ENCODE data around the gene TLX3. TPM values are rescaled to one million over a fixed set of nuclear protein-coding genes. Genes with fewer than 3 reads are reported as not detected.

The TLX3 gene
- total RNA-seq, 1 experiment from 2014 or later = not detected

DNA sequence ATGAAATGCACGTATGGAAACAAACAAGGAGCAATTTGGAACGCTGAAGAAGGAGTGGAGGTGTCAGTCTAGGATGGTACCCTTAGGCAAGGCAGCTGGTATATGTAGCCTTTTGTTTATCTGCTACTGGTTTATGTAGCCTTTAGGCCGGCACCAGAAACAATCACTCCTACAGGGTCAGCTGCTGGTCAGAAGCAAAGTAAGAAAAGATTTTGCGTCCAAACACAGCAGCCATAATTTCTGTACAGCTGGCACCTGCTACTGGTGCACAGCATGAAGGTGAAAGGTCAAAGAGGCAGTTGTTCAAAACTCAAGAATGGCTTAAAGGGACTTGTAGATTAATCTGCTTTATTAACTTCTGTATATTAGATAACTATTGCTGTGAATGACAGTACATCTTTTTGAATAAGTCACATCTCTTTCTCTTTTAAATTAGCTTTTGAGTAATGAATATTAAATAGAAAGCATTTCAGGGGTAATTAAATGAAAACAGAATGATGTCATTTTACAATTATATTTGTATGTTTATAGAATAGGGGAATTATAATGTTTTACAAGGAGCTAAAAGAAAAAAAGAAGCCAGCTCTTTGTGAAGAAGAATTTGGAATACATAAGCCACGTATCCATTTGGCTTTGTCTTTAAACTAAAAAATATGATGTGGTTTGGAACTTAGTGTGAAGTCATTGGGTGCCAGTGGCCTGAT, 33.1 kb upstream of the TLX3 start:
- TF ChIP-seq FOXJ3 (CRISPR knock-in tag; IDR thresholded peaks at IDR 0.05; ENCODE audit: borderline replicate concordance) (no peak), ZNF423 (CRISPR knock-in tag; IDR thresholded peaks at IDR 0.05) (no peak), ZNF121 (CRISPR knock-in tag; IDR thresholded peaks at IDR 0.05) (no peak), ZNF317 (CRISPR knock-in tag; IDR thresholded peaks at IDR 0.05; ENCODE audit: borderline replicate concordance, low read depth) (no peak), FOXK1 (CRISPR knock-in tag; IDR thresholded peaks at IDR 0.05) (no peak), JUN (CRISPR knock-in tag; IDR thresholded peaks at IDR 0.05) (no peak), ETV6 (CRISPR knock-in tag; IDR thresholded peaks at IDR 0.05) (no peak), TP53 (CRISPR knock-in tag; IDR thresholded peaks at IDR 0.05) (no peak), TEAD1 (CRISPR knock-in tag; IDR thresholded peaks at IDR 0.05) (no peak), SMAD3 (CRISPR knock-in tag; IDR thresholded peaks at IDR 0.05; ENCODE audit: borderline replicate concordance) (no peak)
- TF ChIP-seq, protein P1, sequence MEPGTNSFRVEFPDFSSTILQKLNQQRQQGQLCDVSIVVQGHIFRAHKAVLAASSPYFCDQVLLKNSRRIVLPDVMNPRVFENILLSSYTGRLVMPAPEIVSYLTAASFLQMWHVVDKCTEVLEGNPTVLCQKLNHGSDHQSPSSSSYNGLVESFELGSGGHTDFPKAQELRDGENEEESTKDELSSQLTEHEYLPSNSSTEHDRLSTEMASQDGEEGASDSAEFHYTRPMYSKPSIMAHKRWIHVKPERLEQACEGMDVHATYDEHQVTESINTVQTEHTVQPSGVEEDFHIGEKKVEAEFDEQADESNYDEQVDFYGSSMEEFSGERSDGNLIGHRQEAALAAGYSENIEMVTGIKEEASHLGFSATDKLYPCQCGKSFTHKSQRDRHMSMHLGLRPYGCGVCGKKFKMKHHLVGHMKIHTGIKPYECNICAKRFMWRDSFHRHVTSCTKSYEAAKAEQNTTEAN (CRISPR knock-in tag; IDR thresholded peaks at IDR 0.05) = no peak
- TF ChIP-seq, protein P2, sequence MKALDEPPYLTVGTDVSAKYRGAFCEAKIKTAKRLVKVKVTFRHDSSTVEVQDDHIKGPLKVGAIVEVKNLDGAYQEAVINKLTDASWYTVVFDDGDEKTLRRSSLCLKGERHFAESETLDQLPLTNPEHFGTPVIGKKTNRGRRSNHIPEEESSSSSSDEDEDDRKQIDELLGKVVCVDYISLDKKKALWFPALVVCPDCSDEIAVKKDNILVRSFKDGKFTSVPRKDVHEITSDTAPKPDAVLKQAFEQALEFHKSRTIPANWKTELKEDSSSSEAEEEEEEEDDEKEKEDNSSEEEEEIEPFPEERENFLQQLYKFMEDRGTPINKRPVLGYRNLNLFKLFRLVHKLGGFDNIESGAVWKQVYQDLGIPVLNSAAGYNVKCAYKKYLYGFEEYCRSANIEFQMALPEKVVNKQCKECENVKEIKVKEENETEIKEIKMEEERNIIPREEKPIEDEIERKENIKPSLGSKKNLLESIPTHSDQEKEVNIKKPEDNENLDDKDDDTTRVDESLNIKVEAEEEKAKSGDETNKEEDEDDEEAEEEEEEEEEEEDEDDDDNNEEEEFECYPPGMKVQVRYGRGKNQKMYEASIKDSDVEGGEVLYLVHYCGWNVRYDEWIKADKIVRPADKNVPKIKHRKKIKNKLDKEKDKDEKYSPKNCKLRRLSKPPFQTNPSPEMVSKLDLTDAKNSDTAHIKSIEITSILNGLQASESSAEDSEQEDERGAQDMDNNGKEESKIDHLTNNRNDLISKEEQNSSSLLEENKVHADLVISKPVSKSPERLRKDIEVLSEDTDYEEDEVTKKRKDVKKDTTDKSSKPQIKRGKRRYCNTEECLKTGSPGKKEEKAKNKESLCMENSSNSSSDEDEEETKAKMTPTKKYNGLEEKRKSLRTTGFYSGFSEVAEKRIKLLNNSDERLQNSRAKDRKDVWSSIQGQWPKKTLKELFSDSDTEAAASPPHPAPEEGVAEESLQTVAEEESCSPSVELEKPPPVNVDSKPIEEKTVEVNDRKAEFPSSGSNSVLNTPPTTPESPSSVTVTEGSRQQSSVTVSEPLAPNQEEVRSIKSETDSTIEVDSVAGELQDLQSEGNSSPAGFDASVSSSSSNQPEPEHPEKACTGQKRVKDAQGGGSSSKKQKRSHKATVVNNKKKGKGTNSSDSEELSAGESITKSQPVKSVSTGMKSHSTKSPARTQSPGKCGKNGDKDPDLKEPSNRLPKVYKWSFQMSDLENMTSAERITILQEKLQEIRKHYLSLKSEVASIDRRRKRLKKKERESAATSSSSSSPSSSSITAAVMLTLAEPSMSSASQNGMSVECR (CRISPR knock-in tag; IDR thresholded peaks at IDR 0.05; ENCODE audit: borderline replicate concordance) = no peak
- TF ChIP-seq, protein P3, sequence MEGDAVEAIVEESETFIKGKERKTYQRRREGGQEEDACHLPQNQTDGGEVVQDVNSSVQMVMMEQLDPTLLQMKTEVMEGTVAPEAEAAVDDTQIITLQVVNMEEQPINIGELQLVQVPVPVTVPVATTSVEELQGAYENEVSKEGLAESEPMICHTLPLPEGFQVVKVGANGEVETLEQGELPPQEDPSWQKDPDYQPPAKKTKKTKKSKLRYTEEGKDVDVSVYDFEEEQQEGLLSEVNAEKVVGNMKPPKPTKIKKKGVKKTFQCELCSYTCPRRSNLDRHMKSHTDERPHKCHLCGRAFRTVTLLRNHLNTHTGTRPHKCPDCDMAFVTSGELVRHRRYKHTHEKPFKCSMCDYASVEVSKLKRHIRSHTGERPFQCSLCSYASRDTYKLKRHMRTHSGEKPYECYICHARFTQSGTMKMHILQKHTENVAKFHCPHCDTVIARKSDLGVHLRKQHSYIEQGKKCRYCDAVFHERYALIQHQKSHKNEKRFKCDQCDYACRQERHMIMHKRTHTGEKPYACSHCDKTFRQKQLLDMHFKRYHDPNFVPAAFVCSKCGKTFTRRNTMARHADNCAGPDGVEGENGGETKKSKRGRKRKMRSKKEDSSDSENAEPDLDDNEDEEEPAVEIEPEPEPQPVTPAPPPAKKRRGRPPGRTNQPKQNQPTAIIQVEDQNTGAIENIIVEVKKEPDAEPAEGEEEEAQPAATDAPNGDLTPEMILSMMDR (IDR thresholded peaks at IDR 0.05) = no peak
- TF ChIP-seq, protein P4, sequence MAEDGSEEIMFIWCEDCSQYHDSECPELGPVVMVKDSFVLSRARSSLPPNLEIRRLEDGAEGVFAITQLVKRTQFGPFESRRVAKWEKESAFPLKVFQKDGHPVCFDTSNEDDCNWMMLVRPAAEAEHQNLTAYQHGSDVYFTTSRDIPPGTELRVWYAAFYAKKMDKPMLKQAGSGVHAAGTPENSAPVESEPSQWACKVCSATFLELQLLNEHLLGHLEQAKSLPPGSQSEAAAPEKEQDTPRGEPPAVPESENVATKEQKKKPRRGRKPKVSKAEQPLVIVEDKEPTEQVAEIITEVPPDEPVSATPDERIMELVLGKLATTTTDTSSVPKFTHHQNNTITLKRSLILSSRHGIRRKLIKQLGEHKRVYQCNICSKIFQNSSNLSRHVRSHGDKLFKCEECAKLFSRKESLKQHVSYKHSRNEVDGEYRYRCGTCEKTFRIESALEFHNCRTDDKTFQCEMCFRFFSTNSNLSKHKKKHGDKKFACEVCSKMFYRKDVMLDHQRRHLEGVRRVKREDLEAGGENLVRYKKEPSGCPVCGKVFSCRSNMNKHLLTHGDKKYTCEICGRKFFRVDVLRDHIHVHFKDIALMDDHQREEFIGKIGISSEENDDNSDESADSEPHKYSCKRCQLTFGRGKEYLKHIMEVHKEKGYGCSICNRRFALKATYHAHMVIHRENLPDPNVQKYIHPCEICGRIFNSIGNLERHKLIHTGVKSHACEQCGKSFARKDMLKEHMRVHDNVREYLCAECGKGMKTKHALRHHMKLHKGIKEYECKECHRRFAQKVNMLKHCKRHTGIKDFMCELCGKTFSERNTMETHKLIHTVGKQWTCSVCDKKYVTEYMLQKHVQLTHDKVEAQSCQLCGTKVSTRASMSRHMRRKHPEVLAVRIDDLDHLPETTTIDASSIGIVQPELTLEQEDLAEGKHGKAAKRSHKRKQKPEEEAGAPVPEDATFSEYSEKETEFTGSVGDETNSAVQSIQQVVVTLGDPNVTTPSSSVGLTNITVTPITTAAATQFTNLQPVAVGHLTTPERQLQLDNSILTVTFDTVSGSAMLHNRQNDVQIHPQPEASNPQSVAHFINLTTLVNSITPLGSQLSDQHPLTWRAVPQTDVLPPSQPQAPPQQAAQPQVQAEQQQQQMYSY (CRISPR knock-in tag; IDR thresholded peaks at IDR 0.05) = no peak
- TF ChIP-seq, protein P5, sequence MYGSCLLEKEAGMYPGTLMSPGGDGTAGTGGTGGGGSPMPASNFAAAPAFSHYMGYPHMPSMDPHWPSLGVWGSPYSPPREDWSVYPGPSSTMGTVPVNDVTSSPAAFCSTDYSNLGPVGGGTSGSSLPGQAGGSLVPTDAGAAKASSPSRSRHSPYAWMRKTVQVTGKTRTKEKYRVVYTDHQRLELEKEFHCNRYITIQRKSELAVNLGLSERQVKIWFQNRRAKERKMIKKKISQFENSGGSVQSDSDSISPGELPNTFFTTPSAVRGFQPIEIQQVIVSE (CRISPR knock-in tag; IDR thresholded peaks at IDR 0.05; ENCODE audit: borderline replicate concordance) = no peak
- TF ChIP-seq, protein P6, sequence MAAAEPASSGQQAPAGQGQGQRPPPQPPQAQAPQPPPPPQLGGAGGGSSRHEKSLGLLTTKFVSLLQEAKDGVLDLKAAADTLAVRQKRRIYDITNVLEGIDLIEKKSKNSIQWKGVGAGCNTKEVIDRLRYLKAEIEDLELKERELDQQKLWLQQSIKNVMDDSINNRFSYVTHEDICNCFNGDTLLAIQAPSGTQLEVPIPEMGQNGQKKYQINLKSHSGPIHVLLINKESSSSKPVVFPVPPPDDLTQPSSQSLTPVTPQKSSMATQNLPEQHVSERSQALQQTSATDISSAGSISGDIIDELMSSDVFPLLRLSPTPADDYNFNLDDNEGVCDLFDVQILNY (CRISPR knock-in tag; IDR thresholded peaks at IDR 0.05) = no peak
- TF ChIP-seq, protein P7, sequence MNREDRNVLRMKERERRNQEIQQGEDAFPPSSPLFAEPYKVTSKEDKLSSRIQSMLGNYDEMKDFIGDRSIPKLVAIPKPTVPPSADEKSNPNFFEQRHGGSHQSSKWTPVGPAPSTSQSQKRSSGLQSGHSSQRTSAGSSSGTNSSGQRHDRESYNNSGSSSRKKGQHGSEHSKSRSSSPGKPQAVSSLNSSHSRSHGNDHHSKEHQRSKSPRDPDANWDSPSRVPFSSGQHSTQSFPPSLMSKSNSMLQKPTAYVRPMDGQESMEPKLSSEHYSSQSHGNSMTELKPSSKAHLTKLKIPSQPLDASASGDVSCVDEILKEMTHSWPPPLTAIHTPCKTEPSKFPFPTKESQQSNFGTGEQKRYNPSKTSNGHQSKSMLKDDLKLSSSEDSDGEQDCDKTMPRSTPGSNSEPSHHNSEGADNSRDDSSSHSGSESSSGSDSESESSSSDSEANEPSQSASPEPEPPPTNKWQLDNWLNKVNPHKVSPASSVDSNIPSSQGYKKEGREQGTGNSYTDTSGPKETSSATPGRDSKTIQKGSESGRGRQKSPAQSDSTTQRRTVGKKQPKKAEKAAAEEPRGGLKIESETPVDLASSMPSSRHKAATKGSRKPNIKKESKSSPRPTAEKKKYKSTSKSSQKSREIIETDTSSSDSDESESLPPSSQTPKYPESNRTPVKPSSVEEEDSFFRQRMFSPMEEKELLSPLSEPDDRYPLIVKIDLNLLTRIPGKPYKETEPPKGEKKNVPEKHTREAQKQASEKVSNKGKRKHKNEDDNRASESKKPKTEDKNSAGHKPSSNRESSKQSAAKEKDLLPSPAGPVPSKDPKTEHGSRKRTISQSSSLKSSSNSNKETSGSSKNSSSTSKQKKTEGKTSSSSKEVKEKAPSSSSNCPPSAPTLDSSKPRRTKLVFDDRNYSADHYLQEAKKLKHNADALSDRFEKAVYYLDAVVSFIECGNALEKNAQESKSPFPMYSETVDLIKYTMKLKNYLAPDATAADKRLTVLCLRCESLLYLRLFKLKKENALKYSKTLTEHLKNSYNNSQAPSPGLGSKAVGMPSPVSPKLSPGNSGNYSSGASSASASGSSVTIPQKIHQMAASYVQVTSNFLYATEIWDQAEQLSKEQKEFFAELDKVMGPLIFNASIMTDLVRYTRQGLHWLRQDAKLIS (CRISPR knock-in tag; IDR thresholded peaks at IDR 0.05; ENCODE audit: borderline replicate concordance) = no peak
- TF ChIP-seq, protein P8, sequence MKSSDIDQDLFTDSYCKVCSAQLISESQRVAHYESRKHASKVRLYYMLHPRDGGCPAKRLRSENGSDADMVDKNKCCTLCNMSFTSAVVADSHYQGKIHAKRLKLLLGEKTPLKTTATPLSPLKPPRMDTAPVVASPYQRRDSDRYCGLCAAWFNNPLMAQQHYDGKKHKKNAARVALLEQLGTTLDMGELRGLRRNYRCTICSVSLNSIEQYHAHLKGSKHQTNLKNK (CRISPR knock-in tag; IDR thresholded peaks at IDR 0.05) = no peak
- Mint-ChIP-seq H3K4me1 (peaks cover 5% of the 10 kb centered on the region), H3K27ac (no peak overlapping the region), H3K9me3 (peaks cover 6% of the 10 kb centered on the region), H3K27me3 (ENCODE audit: low read depth) (no peaks in the 10 kb centered on the region), H3K4me3 (no peak overlapping the region), H3K36me3 (0 out of 2 replicates have a peak, but pooled peaks cover 4% of the 10 kb centered on the region)
- no peak for DNase-seq (ENCODE audit: low spot score)
- ChIA-PET POLR2A (no interaction called here), CTCF (interaction anchor here (0.6 to 1.3 kb wide), 5 partner anchors 61 to 888 kb away, joined by 3 to 4 read pairs (median 3); no protein-coding TSS in a partner anchor)
- ATAC-seq = no peak

All from WTC11 (cell line).